Caki2 (cell line): ENCODE data around the gene ZBTB14. TPM values are rescaled to one million over a fixed set of nuclear protein-coding genes. Genes with fewer than 3 reads are reported as not detected.

Source experiments
- DNase-seq: peaks from one replicate; pipeline ENCODE4 v3.0.0-alpha.2; 2015; ENCODE audit warnings: low read depth
- in situ Hi-C: cut with HindIII; loops from 2 replicates; pipeline ENCODE4 v1.10.0; 2016; ENCODE audit warnings: low sequenced_read_pairs, low pct_unique_long_range_greater_than_20kb, mixed read lengths
- total RNA-seq: library from RNA; depleted of rRNA; stranded (reverse); fragments of >200 nt; shearing (Covaris generic); gene quantifications from 2 replicates; pipeline ENCODE4 v1.2.3, GENCODE V29; 2014; ENCODE audit warnings: low replicate concordance

Gene ZBTB14
- total RNA-seq, 1 experiment from 2014 or later: 29.3 TPM

DNA sequence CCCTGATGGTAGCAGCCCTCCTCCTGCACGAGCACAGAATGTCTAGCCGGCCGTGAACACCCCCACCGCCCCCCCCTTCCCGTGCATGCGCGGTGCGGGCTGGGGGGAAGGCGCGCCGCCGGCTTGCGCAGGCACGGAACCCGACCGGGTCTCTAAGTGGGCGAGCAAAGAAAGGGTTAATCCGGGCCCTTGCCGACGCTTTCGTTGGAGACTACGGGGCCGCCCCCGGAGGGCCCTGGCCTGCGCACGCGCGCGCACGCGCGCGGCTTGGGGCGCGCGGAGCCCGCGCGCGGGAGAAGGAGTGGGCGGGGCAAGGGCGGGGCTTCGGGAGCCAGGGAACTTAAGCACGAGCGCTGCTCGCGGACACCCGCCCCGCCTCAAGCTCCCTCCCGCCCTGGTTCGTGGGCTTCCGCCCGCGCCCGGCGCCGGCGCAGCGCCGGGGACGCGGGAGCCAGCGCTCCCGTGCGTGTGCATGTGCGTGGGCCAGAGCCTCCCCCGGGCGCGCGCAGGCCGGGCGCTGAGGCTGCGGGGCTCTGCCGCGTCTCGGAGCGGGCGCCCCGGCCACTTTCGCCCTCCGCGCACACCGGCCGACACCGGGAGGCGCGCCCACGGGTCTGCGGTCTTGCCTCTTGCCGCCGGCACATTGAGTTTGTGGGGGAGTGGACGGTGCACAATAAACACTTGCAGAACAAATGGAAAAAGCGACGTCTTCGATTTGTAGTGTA is 617 bp upstream of the ZBTB14 start:
- in situ Hi-C loops: no loop called here
- peak; percentile 98 for DNase-seq

- in situ Hi-C loops: no loop called here
- DNase-seq: peak; percentile 67
These were observed 882 bp downstream of the ZBTB14 start for GRCh38 chr18:5294457-5295230.

- in situ Hi-C loops: no loop called here
- DNase-seq: peak; percentile 1
These were observed 1.4 kb downstream of the ZBTB14 start for GRCh38 chr18:5294113-5294456.

GRCh38 chr18:5288517-5288935 is 7.0 kb downstream of the ZBTB14 start:
- in situ Hi-C loops: no loop called here
- DNase-seq: no peak

- in situ Hi-C loops: no loop called here
- DNase-seq: no peak
These were observed 7.7 kb downstream of the ZBTB14 start for GRCh38 chr18:5287854-5288253.

- DNase-seq: no peak
- in situ Hi-C loops: no loop called here
These were observed 9.0 kb downstream of the ZBTB14 start for GRCh38 chr18:5286525-5286924.

DNA sequence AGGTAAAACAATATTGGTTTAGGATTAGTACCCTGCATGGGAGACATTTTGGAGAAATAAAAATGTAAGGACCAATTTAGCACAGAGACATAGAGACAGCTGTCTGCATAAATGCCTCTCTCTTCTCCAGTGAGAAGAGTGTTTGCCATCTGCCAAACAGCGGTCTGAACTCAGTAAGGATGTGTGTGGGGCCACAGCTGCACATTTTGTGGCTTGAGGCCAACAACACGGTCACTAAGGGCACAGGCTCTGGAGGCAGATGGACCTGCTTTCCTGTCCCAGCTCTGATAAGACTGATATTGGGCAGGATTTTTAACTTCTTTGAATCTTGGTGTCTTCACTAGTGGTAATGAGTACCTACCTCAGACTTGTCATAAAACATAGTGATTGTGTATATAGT is 10.2 kb downstream of the ZBTB14 start:
- in situ Hi-C loops: no loop called here
- no peak for DNase-seq

- in situ Hi-C loops: no loop called here
- DNase-seq: no peak
These were observed 10.7 kb downstream of the ZBTB14 start for GRCh38 chr18:5284808-5285207.

- in situ Hi-C loops: no loop called here
- no peak for DNase-seq
These were observed 12.8 kb downstream of the ZBTB14 start for GRCh38 chr18:5282770-5283169.

GRCh38 chr18:5276947-5277346 is 18.6 kb downstream of the ZBTB14 start:
- no peak for DNase-seq
- in situ Hi-C loops: no loop called here

GRCh38 chr18:5275872-5276271 is 19.7 kb downstream of the ZBTB14 start:
- in situ Hi-C loops: no loop called here
- DNase-seq: no peak

DNA sequence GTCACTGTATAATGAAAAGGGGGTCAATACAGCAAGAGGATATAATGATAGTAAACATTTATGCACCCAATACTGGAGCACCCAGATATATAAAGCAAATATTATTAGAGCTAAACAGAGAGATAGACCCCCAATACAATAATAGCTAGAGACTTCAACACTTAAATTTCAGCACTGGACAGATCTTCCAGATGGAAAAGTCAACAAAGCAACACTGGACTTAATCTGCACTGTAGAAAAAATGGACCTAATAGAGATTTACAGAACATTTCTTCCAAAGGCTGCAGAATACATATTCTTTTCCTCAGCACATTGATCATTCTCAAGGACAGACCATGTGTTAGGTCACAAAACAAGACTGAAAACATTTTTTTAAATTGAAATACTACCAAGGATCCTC is 26.7 kb downstream of the ZBTB14 start:
- no peak for DNase-seq
- in situ Hi-C loops: no loop called here

- no peak for DNase-seq
- in situ Hi-C loops: no loop called here
These were observed 28.8 kb downstream of the ZBTB14 start for GRCh38 chr18:5266721-5267120.

DNA sequence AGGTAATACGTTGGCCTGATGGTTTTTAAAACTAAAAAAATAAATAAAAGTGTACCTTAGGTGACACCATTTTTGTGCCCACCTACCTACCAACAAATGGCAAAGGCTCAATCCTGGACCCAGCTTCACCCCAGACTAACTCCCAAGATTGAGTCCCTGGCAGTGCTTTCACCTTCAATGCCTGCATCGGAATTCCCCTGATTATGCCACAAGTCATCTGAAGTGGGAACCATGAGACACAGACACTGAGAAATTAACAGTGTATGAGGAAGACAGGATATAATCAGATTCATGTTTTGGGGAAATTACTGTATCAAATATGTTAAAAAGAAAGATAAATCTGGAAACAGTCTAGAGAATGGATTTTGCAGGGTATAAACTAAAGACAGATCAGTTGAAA is 41.6 kb downstream of the ZBTB14 start:
- DNase-seq: peak; percentile 66
- in situ Hi-C loops: no loop called here

DNA sequence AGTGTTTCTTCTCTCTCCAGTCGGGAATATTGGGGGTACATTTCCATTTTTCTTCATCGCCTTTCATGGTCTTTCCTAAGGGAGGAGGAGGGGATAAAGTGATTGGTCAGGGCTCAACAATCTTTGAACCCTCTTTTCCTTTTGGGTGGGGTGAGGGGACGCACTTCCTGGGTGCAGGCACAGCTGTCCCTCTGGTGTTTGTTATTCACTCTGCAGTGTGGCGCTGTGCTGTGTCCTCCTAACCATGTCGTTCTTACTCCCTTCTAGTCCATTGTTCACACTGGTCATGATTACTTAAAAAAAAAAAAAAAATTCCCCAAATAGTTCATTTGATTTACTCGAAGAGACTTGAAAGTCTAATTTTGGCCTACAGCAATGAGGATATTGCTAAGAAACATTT is 44.4 kb downstream of the ZBTB14 start:
- in situ Hi-C loops: no loop called here
- no peak for DNase-seq

DNA sequence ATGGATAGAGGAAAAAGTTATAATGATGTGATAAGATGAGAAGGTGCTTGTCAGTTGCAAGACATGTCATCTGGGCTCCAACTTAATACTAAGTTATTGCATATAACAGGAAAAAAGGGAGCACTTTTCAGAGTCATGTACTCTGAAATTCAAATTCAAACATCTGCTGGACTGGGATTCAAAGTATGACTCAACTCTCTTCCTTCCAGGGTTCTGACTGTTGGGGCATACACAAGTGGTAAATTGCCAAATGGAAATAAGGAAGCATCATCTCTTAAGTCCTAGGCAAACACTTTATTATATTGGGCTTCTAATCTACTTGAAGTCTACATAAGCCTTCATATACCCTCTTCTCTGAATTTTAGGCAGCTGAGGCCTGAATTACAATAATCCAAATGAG is 44.9 kb downstream of the ZBTB14 start:
- in situ Hi-C loops: no loop called here
- no peak for DNase-seq

DNA sequence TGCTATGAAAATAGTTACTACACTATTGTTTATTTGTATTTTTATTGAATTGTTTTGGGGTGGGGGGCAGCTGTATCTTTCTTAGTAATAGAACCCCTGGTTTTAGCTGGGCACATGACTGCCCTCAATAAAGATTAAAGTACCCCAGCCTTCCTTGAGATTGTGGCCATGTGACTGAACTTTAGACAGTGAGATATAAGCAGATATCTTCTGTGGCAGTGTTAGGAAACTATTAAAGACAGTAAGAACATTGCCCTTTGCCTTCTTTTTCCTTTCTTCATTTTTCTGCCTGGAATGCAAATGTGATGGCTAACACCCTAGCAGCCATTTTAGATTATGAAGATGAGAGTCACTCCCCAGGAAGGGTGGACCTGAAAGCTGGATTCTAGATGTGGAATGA is 50.6 kb downstream of the ZBTB14 start:
- DNase-seq: no peak
- in situ Hi-C loops: no loop called here

DNA sequence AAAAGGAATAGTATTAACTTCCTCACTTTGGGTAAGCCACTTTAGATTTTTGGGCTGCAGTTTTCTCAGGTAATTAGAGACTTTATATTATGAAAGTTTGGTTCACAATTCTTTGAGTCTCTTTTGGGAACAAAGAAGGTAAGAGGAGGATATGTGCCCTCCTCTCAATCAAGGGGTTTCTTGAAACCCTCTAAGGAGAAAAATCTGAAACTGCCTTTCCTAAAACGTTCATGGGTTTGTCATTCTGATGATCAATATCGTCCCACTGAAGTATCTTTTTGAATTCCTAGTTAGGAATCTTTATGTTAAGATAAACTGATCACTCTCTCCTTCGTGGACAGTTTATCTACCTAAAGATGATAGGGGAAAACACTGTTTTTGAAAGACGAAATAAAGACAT is 56.1 kb downstream of the ZBTB14 start:
- DNase-seq: no peak
- in situ Hi-C loops: no loop called here
